Activated CD8-positive, alpha-beta memory T cell treated with anti-CD3 and anti-CD28 coated beads, Interleukin-2, amount 10 ng/mL, durations not matched to agents 7 days and 5 days (primary cell): ENCODE data around the gene APBB1IP. TPM values are rescaled to one million over a fixed set of nuclear protein-coding genes. Genes with fewer than 3 reads are reported as not detected.
A peak's percentile ranks its signal among the peaks of the same experiment; 100 is the strongest.
"Not testable (repeated sequence)": the region's sequence is repeated elsewhere in the genome, so short reads cannot be mapped to it uniquely, and the experiment has no call there.

Source experiments
- ATAC-seq: fragments of 150-1000 bp; cut with Tn5 transposase; one replicate; pipeline ENCODE4 v1.10.0; 2021; ENCODE audit warnings: moderate library complexity
- CTCF ChIA-PET: fragments of 350-600 bp; sonication (Branson Sonifier 250); formaldehyde crosslinking; loops from one replicate; lab custom pipeline; 2021; ENCODE audit warnings: antibody characterized with exemption; lab: Charles Lee
- DNase-seq: peaks from one replicate; pipeline ENCODE4 v3.0.0-alpha.2; 2020
- H3K27ac Mint-ChIP-seq: one replicate; pipeline ENCODE4 v1.8.0; 2021; ENCODE audit warnings: mild to moderate bottlenecking, mixed read lengths
- H3K27me3 Mint-ChIP-seq: one replicate; pipeline ENCODE4 v1.8.0; 2021; ENCODE audit warnings: mixed read lengths
- H3K36me3 Mint-ChIP-seq: one replicate; pipeline ENCODE4 v1.8.0; 2021; ENCODE audit warnings: mild to moderate bottlenecking, mixed read lengths
- H3K4me1 Mint-ChIP-seq: one replicate; pipeline ENCODE4 v1.8.0; 2021; ENCODE audit warnings: mixed read lengths
- H3K4me3 Mint-ChIP-seq: one replicate; pipeline ENCODE4 v1.8.0; 2021; ENCODE audit warnings: mild to moderate bottlenecking, moderate library complexity, mixed read lengths
- H3K9me3 Mint-ChIP-seq: one replicate; pipeline ENCODE4 v1.8.0; 2022; ENCODE audit warnings: low read depth, mixed read lengths
- total RNA-seq, 2 experiments: library from RNA; stranded (reverse); gene quantifications; one replicate each; pipeline ENCODE4 v1.2.3, GENCODE V29; 2021

APBB1IP gene
- total RNA-seq, 2 experiments from 2014 or later, result 73.2 to 73.8 TPM

DNA sequence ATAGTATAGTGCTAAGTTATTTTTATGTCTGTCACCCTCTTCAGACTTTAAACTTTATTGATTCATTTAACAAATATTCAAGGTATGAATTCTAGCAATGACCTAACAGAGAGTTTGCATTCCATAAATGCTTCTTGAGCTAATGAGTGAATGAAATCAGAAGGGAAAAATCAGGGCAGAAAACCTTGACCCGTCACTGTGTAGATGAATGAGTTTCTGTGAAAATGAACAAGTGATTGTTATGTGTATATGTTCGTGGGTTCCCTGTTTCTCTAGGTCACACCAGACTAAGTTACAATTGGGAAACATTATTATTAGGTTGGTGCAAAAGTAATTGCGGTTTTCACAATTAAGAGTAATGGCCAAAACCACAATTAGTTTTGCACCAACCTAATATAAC, 30.1 kb downstream of the APBB1IP start:
- CTCF ChIA-PET, result interaction anchor here (0.7 to 3.5 kb wide), 6 partner anchors 16 to 88 kb away, joined by 3 to 10 read pairs (median 4); no protein-coding TSS in a partner anchor
- DNase-seq (no peak), ATAC-seq (no peak)
- Mint-ChIP-seq H3K27me3 (no peaks in the 10 kb centered on the region), H3K36me3 (peaks cover 52% of the 10 kb centered on the region), H3K4me3 (peak overlapping the region; percentile 20), H3K9me3 (no peaks in the 10 kb centered on the region), H3K4me1 (peaks cover 82% of the 10 kb centered on the region), H3K27ac (peak overlapping the region; percentile 68)

GRCh38 chr10:26468700-26469099, 30.6 kb downstream of the APBB1IP start:
- Mint-ChIP-seq H3K27ac (peak overlapping the region; percentile 82), H3K4me3 (peak overlapping the region; percentile 65), H3K4me1 (peaks cover 86% of the 10 kb centered on the region), H3K27me3 (no peaks in the 10 kb centered on the region), H3K9me3 (no peaks in the 10 kb centered on the region), H3K36me3 (peaks cover 48% of the 10 kb centered on the region)
- DNase-seq (peak; percentile 79), ATAC-seq (peak; percentile 82)
- CTCF ChIA-PET, result interaction anchor here (0.6 to 3.5 kb wide), 6 partner anchors 14 to 133 kb away, joined by 3 to 10 read pairs (median 4); no protein-coding TSS in a partner anchor

- Mint-ChIP-seq H3K27ac (peak overlapping the region; percentile 28), H3K9me3 (no peaks in the 10 kb centered on the region), H3K4me1 (peaks cover 84% of the 10 kb centered on the region), H3K4me3 (no peak overlapping the region), H3K27me3 (no peaks in the 10 kb centered on the region), H3K36me3 (peaks cover 48% of the 10 kb centered on the region)
- CTCF ChIA-PET, result interaction anchor here (1.2 to 1.7 kb wide), 2 partner anchors 16 to 30 kb away, joined by 3 to 6 read pairs; no protein-coding TSS in a partner anchor
- DNase-seq (no peak), ATAC-seq (no peak)
Measured at GRCh38 chr10:26472492-26472778, 34.3 kb downstream of the APBB1IP start.

DNA sequence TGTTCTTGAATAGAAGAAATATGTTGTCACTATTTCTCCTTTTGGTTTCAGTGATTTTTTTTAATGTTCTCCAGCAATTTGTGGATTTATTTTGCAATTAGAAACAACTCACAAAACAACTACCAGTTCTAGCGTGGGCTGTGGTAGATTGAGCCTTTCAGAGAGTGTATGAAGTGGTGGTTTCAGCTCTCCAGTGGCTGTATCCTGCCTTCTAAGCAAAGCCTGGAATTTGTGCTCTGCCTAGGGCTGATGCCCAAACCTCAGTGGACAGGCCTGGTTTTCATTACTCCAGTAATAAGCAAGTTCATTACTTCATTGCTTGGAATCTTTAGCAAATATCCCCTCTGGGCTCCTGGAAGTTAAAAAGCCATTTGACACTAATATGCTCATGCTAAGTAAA, 35.9 kb downstream of the APBB1IP start:
- H3K36me3 Mint-ChIP-seq, result peaks cover 48% of the 10 kb centered on the region
- H3K27ac Mint-ChIP-seq, result peak overlapping the region; percentile 87
- H3K4me1 Mint-ChIP-seq, result peaks cover 83% of the 10 kb centered on the region
- CTCF ChIA-PET, result interaction anchor here (0.7 to 3.3 kb wide), 3 partner anchors 10 to 38 kb away, joined by 3 to 12 read pairs (median 3); no protein-coding TSS in a partner anchor
- DNase-seq, result no peak
- peak overlapping the region; percentile 31 for H3K4me3 Mint-ChIP-seq
- no peaks in the 10 kb centered on the region for H3K27me3 Mint-ChIP-seq
- H3K9me3 Mint-ChIP-seq, result no peaks in the 10 kb centered on the region
- peak; percentile 22 for ATAC-seq

- DNase-seq, result not testable (repeated sequence)
Measured at GRCh38 chr10:26474845-26475244, 36.7 kb downstream of the APBB1IP start.

DNA sequence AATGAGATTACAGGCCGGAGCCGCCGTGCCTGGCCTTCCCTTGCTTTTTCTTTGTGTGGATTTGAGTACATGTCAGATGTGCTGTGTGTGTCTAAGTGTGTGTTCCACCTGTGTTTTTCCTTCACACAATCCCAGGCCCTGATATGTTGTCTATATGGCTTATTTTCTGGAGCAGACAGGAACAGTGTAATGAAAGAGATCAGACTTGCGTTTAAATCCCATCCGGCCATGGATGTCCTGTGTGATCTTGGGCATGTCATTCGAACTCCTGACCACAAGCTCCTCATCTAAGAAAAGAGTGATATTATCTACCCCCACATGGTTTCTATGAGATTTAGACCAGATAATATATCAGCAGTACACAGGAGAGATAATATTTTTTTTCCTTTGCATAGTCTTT, 37.2 kb downstream of the APBB1IP start:
- DNase-seq (no peak), ATAC-seq (peak; percentile 50)
- no peaks in the 10 kb centered on the region for H3K9me3 Mint-ChIP-seq
- CTCF ChIA-PET, result interaction anchor here (1.0 to 3.3 kb wide), 3 partner anchors 29 to 34 kb away, joined by 3 to 12 read pairs (median 4); no protein-coding TSS in a partner anchor
- H3K36me3 Mint-ChIP-seq, result peaks cover 50% of the 10 kb centered on the region
- peak overlapping the region; percentile 58 for H3K4me3 Mint-ChIP-seq
- peak overlapping the region; percentile 87 for H3K27ac Mint-ChIP-seq
- H3K27me3 Mint-ChIP-seq, result no peaks in the 10 kb centered on the region
- peaks cover 84% of the 10 kb centered on the region for H3K4me1 Mint-ChIP-seq

More at GRCh38 chr10:26474845-26475244, 36.7 kb downstream of the APBB1IP start:
- not testable (repeated sequence) for H3K27me3 Mint-ChIP-seq, H3K9me3 Mint-ChIP-seq
- Mint-ChIP-seq H3K27ac (peak overlapping the region; percentile 87), H3K36me3 (peaks cover 48% of the 10 kb centered on the region), H3K4me3 (peak overlapping the region; percentile 58), H3K4me1 (peaks cover 80% of the 10 kb centered on the region)
- CTCF ChIA-PET, result interaction anchor here (1.0 to 3.3 kb wide), 4 partner anchors 28 to 38 kb away, joined by 3 to 12 read pairs (median 4); no protein-coding TSS in a partner anchor
- ATAC-seq, result peak; percentile 52

DNA sequence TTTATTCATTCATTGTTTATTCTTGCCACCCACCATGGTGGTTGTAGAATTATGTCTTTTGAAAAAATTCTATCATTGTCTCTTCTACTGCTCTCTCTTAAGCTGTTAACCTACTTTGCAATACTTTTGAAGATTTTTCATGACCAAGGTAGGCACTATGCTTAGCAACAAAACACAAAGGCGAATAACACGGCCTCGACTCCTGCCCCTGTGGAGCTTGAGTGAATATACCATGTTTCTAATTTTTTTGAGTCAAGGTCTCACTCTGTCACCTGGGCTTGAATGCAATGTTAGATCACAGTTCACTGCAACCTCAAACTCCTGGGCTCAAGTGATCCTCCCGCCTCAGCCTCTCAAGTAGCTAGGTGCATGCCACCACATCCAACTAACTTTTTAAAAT, 39.4 kb downstream of the APBB1IP start:
- Mint-ChIP-seq H3K4me3 (no peak overlapping the region), H3K4me1 (peaks cover 79% of the 10 kb centered on the region), H3K27ac (peak overlapping the region; percentile 52), H3K36me3 (peaks cover 41% of the 10 kb centered on the region), H3K27me3 (no peaks in the 10 kb centered on the region), H3K9me3 (no peaks in the 10 kb centered on the region)
- no peak for ATAC-seq
- DNase-seq, result no peak
- CTCF ChIA-PET, result interaction anchor here (1.8 kb wide), 1 partner anchor 34 kb away, joined by 8 read pairs; no protein-coding TSS in a partner anchor

DNA sequence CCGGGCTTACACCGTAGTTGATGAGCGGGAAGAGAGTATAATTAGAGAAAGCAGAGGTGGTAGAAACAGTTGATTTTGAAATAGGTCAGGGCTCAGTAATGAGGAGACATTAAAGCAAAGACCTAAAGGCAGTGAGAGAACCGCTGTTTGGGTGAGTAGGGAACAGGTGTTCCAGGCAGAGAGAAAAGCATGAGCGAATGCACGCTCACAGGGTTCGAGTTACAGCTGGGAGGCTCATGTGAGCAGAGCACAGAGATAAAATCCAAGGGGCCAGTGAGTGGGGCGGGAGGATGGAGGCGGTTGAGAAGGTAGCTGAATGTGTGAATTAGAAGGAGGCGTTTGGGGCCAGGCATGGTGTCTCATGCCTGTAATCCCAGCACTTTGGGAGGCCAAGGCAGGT, 39.9 kb downstream of the APBB1IP start:
- peak overlapping the region; percentile 0 for H3K4me3 Mint-ChIP-seq

GRCh38 chr10:26479766-26480492, 41.8 kb downstream of the APBB1IP start:
- H3K27me3 Mint-ChIP-seq, result no peaks in the 10 kb centered on the region
- ATAC-seq (peak; percentile 52), DNase-seq (peak; percentile 72)
- peak overlapping the region; percentile 57 for H3K4me3 Mint-ChIP-seq
- no peaks in the 10 kb centered on the region for H3K9me3 Mint-ChIP-seq
- CTCF ChIA-PET, result interaction anchor here (1.3 to 1.9 kb wide), 4 partner anchors 31 to 42 kb away, joined by 5 to 10 read pairs (median 7); partner anchors contain the start of gene APBB1IP
- H3K36me3 Mint-ChIP-seq, result peaks cover 31% of the 10 kb centered on the region
- peak overlapping the region; percentile 97 for H3K27ac Mint-ChIP-seq
- peaks cover 73% of the 10 kb centered on the region for H3K4me1 Mint-ChIP-seq

More for the DNA sequence above, 39.9 kb downstream of the APBB1IP start:
- Mint-ChIP-seq H3K27me3 (no peaks in the 10 kb centered on the region), H3K36me3 (peaks cover 39% of the 10 kb centered on the region), H3K9me3 (no peaks in the 10 kb centered on the region), H3K4me1 (peaks cover 75% of the 10 kb centered on the region), H3K27ac (peak overlapping the region; percentile 87)
- ATAC-seq (no peak), DNase-seq (no peak)
- CTCF ChIA-PET, result interaction anchor here (1.0 to 1.8 kb wide), 2 partner anchors 29 to 35 kb away, joined by 5 to 8 read pairs; no protein-coding TSS in a partner anchor

GRCh38 chr10:26481315-26481692, 43.2 kb downstream of the APBB1IP start:
- CTCF ChIA-PET, result interaction anchor here (0.8 to 2.0 kb wide), 4 partner anchors 25 to 40 kb away, joined by 3 to 10 read pairs (median 8); no protein-coding TSS in a partner anchor
- Mint-ChIP-seq H3K4me3 (no peak overlapping the region), H3K4me1 (peaks cover 73% of the 10 kb centered on the region)

GRCh38 chr10:26481914-26482550, 43.9 kb downstream of the APBB1IP start:
- peaks cover 27% of the 10 kb centered on the region for H3K36me3 Mint-ChIP-seq
- H3K4me3 Mint-ChIP-seq, result peak overlapping the region; percentile 75
- DNase-seq, result peak; percentile 63
- H3K27ac Mint-ChIP-seq, result peak overlapping the region; percentile 98
- no peaks in the 10 kb centered on the region for H3K27me3 Mint-ChIP-seq
- CTCF ChIA-PET, result interaction anchor here (0.7 to 2.0 kb wide), 5 partner anchors 13 to 43 kb away, joined by 3 to 10 read pairs (median 3); no protein-coding TSS in a partner anchor
- peaks cover 76% of the 10 kb centered on the region for H3K4me1 Mint-ChIP-seq
- H3K9me3 Mint-ChIP-seq, result no peaks in the 10 kb centered on the region
- peak; percentile 48 for ATAC-seq

More at GRCh38 chr10:26481315-26481692, 43.2 kb downstream of the APBB1IP start:
- no peak for DNase-seq
- Mint-ChIP-seq H3K27ac (peak overlapping the region; percentile 97), H3K9me3 (no peaks in the 10 kb centered on the region), H3K36me3 (peaks cover 29% of the 10 kb centered on the region), H3K27me3 (no peaks in the 10 kb centered on the region)
- ATAC-seq, result no peak

- Mint-ChIP-seq H3K27me3 (no peaks in the 10 kb centered on the region), H3K36me3 (peaks cover 18% of the 10 kb centered on the region), H3K9me3 (no peaks in the 10 kb centered on the region), H3K27ac (peak overlapping the region; percentile 98), H3K4me1 (peaks cover 75% of the 10 kb centered on the region), H3K4me3 (peak overlapping the region; percentile 63)
- DNase-seq (no peak), ATAC-seq (no peak)
- CTCF ChIA-PET, result interaction anchor here (1.3 to 2.2 kb wide), 2 partner anchors 15 to 34 kb away, joined by 4 to 10 read pairs; no protein-coding TSS in a partner anchor
Measured at GRCh38 chr10:26483554-26483953, 45.4 kb downstream of the APBB1IP start.
